H1 (cell line): ENCODE data around the gene GDNF. TPM values are rescaled to one million over a fixed set of nuclear protein-coding genes. Genes with fewer than 3 reads are reported as not detected.
"Not testable (repeated sequence)": the region's sequence is repeated elsewhere in the genome, so short reads cannot be mapped to it uniquely, and the experiment has no call there.

Experiments
- CTCF ChIA-PET: fragments of 300-600 bp; sonication (Branson Sonifier 250); formaldehyde crosslinking; loops from one replicate; lab custom pipeline; 2021; ENCODE audit not compliant: partially characterized antibody; lab: Charles Lee
- POLR2A ChIA-PET: fragments of 300-600 bp; sonication (Branson Sonifier 250); formaldehyde crosslinking; loops from one replicate; lab custom pipeline; 2021; ENCODE audit warnings: inconsistent platforms; ENCODE audit not compliant: partially characterized antibody; lab: Charles Lee
- DNase-seq, 2 experiments: peaks; one replicate each; pipeline versions ENCODE4 v3.0.0 to v3.0.0-alpha.2; 2010 to 2022; ENCODE audit warnings: low spot score in 2 of 2, low read depth in 1 of 2, mixed read lengths in 1 of 2
- FAIRE-seq: peaks from 2 replicates; lab custom pipeline; 2011; peaks lifted over from hg19 to GRCh38; lab: Jason Lieb, UNC
- H2AFZ ChIP-seq: 2 replicates; pipeline ENCODE4 v1.8.1; 2012; ENCODE audit warnings: low read length, inconsistent platforms
- H2AK5ac ChIP-seq: 2 replicates; pipeline ENCODE4 v1.6.1; 2013; ENCODE audit warnings: low read depth, low read length
- H2BK120ac ChIP-seq: replicated peaks from 2 replicates; pipeline ENCODE3; 2013; ENCODE audit warnings: low read depth, low read length, inconsistent platforms
- H2BK12ac ChIP-seq: 2 replicates; pipeline ENCODE4 v1.6.1; 2013; ENCODE audit warnings: low read depth, low read length
- H2BK15ac ChIP-seq: 2 replicates; pipeline ENCODE4 v1.6.1; 2013; ENCODE audit warnings: low read length
- H2BK20ac ChIP-seq: 2 replicates; pipeline ENCODE4 v1.6.1; 2013; ENCODE audit warnings: low read length
- H2BK5ac ChIP-seq: 2 replicates; pipeline ENCODE4 v1.6.1; 2013; ENCODE audit warnings: low read depth, low read length
- H3K14ac ChIP-seq: 2 replicates; pipeline ENCODE4 v1.6.1; 2013; ENCODE audit warnings: inconsistent platforms; ENCODE audit not compliant: insufficient read length
- H3K18ac ChIP-seq: 2 replicates; pipeline ENCODE4 v1.6.1; 2013; ENCODE audit warnings: low read length; ENCODE audit errors: extremely low read depth
- H3K23ac ChIP-seq: 2 replicates; pipeline ENCODE4 v1.6.1; 2013; ENCODE audit warnings: inconsistent platforms; ENCODE audit not compliant: insufficient read length
- H3K23me2 ChIP-seq: 2 replicates; pipeline ENCODE4 v1.6.1; 2013; ENCODE audit warnings: low read depth, low read length
- H3K27ac ChIP-seq: 2 replicates; pipeline ENCODE4 v1.6.1; 2011; ENCODE audit warnings: low read depth, low read length, inconsistent platforms
- H3K27me3 ChIP-seq, 4 experiments: replicated peaks in 1 of 4; 1 replicate in 1 of 4; 2 replicates in 3 of 4; pipeline versions ENCODE4 v1.6.1 to v1.8.1; 2011 to 2013; ENCODE audit warnings: low read length in 3 of 4, mild to moderate bottlenecking in 3 of 4, inconsistent platforms in 2 of 4, mixed read lengths in 2 of 4, moderate library complexity in 1 of 4; ENCODE audit not compliant: control insufficient read depth in 3 of 4, insufficient read depth in 3 of 4; ENCODE audit errors: extremely low read depth in 1 of 4
- H3K36me3 ChIP-seq, 4 experiments: 2 replicates each; pipeline versions ENCODE4 v1.6.1 to v1.8.1; 2011 to 2013; ENCODE audit warnings: mild to moderate bottlenecking in 4 of 4, low read length in 3 of 4, moderate library complexity in 2 of 4, control low read depth in 1 of 4, inconsistent platforms in 1 of 4; ENCODE audit not compliant: insufficient read depth in 4 of 4, control insufficient read depth in 2 of 4
- H3K4ac ChIP-seq: replicated peaks from 2 replicates; pipeline ENCODE3; 2013; ENCODE audit warnings: low read length, low read depth, mixed read lengths, inconsistent platforms; ENCODE audit not compliant: insufficient read length
- H3K4me1 ChIP-seq, 4 experiments: replicated peaks in 1 of 4; 1 replicate in 1 of 4; 2 replicates in 3 of 4; pipeline versions ENCODE4 v1.6.1 to v1.8.1; 2011 to 2013; ENCODE audit warnings: low read length in 3 of 4, inconsistent platforms in 2 of 4, mixed read lengths in 1 of 4; ENCODE audit not compliant: insufficient read depth in 4 of 4, control insufficient read depth in 3 of 4
- H3K4me2 ChIP-seq, 2 experiments: 2 replicates each; pipeline versions ENCODE4 v1.6.1 to v1.8.1; 2011 to 2013; ENCODE audit warnings: low read depth in 2 of 2, low read length in 2 of 2, control low read depth in 1 of 2, inconsistent platforms in 1 of 2, mild to moderate bottlenecking in 1 of 2; ENCODE audit not compliant: insufficient read depth in 1 of 2
- H3K4me3 ChIP-seq, 4 experiments: fragments of 200-600, 300-600 bp in 1 of 4; sonication (generic), shearing (Covaris generic), sonication (Bioruptor Twin) in 1 of 4; 2 replicates each; pipeline versions ENCODE4 v1.5.1 to v1.8.1; 2011 to 2016; ENCODE audit warnings: low read length in 4 of 4, low read depth in 3 of 4, control low read depth in 2 of 4, inconsistent platforms in 2 of 4, mild to moderate bottlenecking in 2 of 4, mixed read lengths in 1 of 4, moderate library complexity in 1 of 4; ENCODE audit not compliant: insufficient read depth in 2 of 4; ENCODE audit errors: extremely low read depth in 1 of 4
- H3K56ac ChIP-seq: replicated peaks from 2 replicates; pipeline ENCODE3; 2013; ENCODE audit warnings: low read depth, mild to moderate bottlenecking, mixed read lengths, low read length, inconsistent platforms; ENCODE audit not compliant: insufficient read length
- H3K79me1 ChIP-seq: 2 replicates; pipeline ENCODE4 v1.6.1; 2013; ENCODE audit warnings: low read depth, low read length, control low read depth
- H3K79me2 ChIP-seq, 2 experiments: 2 replicates each; pipeline versions ENCODE4 v1.6.1 to v1.8.1; 2012 to 2013; ENCODE audit warnings: low read length in 2 of 2, mild to moderate bottlenecking in 2 of 2, inconsistent platforms in 1 of 2; ENCODE audit not compliant: insufficient read depth in 2 of 2, control insufficient read depth in 1 of 2
- H3K9ac ChIP-seq, 4 experiments: replicated peaks in 1 of 4; 1 replicate in 1 of 4; 2 replicates in 3 of 4; pipeline versions ENCODE4 v1.6.1 to v1.8.1; 2011 to 2013; ENCODE audit warnings: low read depth in 3 of 4, low read length in 3 of 4, control low read depth in 2 of 4, mild to moderate bottlenecking in 2 of 4, moderate library complexity in 2 of 4, inconsistent platforms in 1 of 4; ENCODE audit errors: extremely low read depth in 1 of 4
- H3K9me3 ChIP-seq, 2 experiments: 2 replicates each; pipeline versions ENCODE4 v1.6.1 to v1.8.1; 2012 to 2013; ENCODE audit warnings: mild to moderate bottlenecking in 2 of 2, moderate library complexity in 2 of 2, control low read depth in 1 of 2, inconsistent platforms in 1 of 2, low read depth in 1 of 2, low read length in 1 of 2, mixed read lengths in 1 of 2; ENCODE audit not compliant: insufficient read depth in 2 of 2
- H4K20me1 ChIP-seq, 2 experiments: replicated peaks in 1 of 2; 2 replicates each; pipeline versions ENCODE3 to v1.8.1; 2011 to 2013; ENCODE audit warnings: inconsistent platforms in 2 of 2, low read length in 2 of 2, mild to moderate bottlenecking in 1 of 2; ENCODE audit not compliant: insufficient read depth in 2 of 2, control insufficient read depth in 1 of 2
- H4K5ac ChIP-seq: 2 replicates; pipeline ENCODE4 v1.6.1; 2013; ENCODE audit warnings: low read length, low read depth, mixed read lengths, inconsistent platforms; ENCODE audit not compliant: insufficient read length
- H4K8ac ChIP-seq: 2 replicates; pipeline ENCODE4 v1.8.0; 2013; ENCODE audit warnings: mild to moderate bottlenecking, moderate library complexity, low read length, inconsistent platforms; ENCODE audit not compliant: insufficient read depth; ENCODE audit errors: extremely low read depth
- H4K91ac ChIP-seq: replicated peaks from 2 replicates; pipeline ENCODE3; 2013; ENCODE audit warnings: low read length, mixed read lengths, inconsistent platforms; ENCODE audit not compliant: insufficient read length
- WGBS, 2 experiments: shearing (Covaris generic) in 1 of 2; methylation state at CpG; one replicate each; pipeline versions ENCODE4 v1.1.6 to v1.1.7; 2013 to 2015; ENCODE audit warnings: low lambda C conversion rate in 2 of 2, mixed read lengths in 2 of 2, inconsistent platforms in 1 of 2, low coverage in 1 of 2, missing lambda C conversion rate in 1 of 2; ENCODE audit not compliant: insufficient replicate concordance in 2 of 2, insufficient coverage in 1 of 2, insufficient read length in 1 of 2; ENCODE audit errors: extremely low coverage in 1 of 2, missing lambda C conversion rate in 1 of 2; 5-methylcytosine and 5-hydroxymethylcytosine counted together
- polyA plus RNA-seq, 7 experiments: library from polyadenylated mRNA; depleted of rRNA in 3 of 7; stranded (reverse) in 5 of 7; unstranded in 2 of 7; fragments of >200 nt in 5 of 7; fragments of 200-250 nt in 2 of 7; gene quantifications; 1 replicate in 5 of 7; 2 replicates in 1 of 7; 4 replicates in 1 of 7; pipeline versions ENCODE4 v1.2.1 to v1.2.3, GENCODE V29; 2011 to 2013; ENCODE audit warnings: missing spikeins in 2 of 7, mixed read lengths in 2 of 7
- total RNA-seq: library from RNA; stranded (reverse); fragmentation: NEBNext Ultra II Directional; extraction: Animal tissue kit (Norgen Biotek cat#: 25700); gene quantifications from 2 replicates; pipeline ENCODE4 v1.2.1, GENCODE V29; 2021

GDNF gene
- total and polyA plus RNA-seq, 2 of the 8 experiments (the other 6 are each of a cell fraction or from before 2014, with no cell fraction given), result 0.15 to 2.0 TPM

- H3K4me1 ChIP-seq, H3K18ac ChIP-seq, H4K91ac ChIP-seq, H3K14ac ChIP-seq, H3K27me3 ChIP-seq, H3K4me2 ChIP-seq, H3K9me3 ChIP-seq, H3K79me2 ChIP-seq, H2BK12ac ChIP-seq, H3K4me3 ChIP-seq, H3K4ac ChIP-seq, FAIRE-seq, H3K23ac ChIP-seq, H3K56ac ChIP-seq, H2BK20ac ChIP-seq, H2AK5ac ChIP-seq, H4K8ac ChIP-seq, H2AFZ ChIP-seq, H3K23me2 ChIP-seq, H2BK120ac ChIP-seq, POLR2A ChIA-PET, H3K36me3 ChIP-seq, H4K5ac ChIP-seq, H3K27ac ChIP-seq, H4K20me1 ChIP-seq, H3K9ac ChIP-seq, H2BK5ac ChIP-seq, H2BK15ac ChIP-seq, DNase-seq, H3K79me1 ChIP-seq: not testable (repeated sequence)
- WGBS, 2 experiments, result 100% methylated on average over 1 of the region's 1 CpG; no CpG with 5 or more reads in 1 of the 2 experiments
- CTCF ChIA-PET, result interaction anchor here (0.7 to 1.3 kb wide), 2 partner anchors 20 to 87 kb away, joined by 3 read pairs; no protein-coding TSS in a partner anchor
Observed at GRCh38 chr5:37862907-37863306, 23.1 kb upstream of the GDNF start.
